Lower leg skin (tissue), 3 donors: Measurements from ENCODE around the gene ARHGEF4.

Experiments used
- POLR2A ChIP-seq, 2 donors: fragments of 450-650 bp; IDR thresholded peaks; one replicate each; pipeline ENCODE4 v1.6.1; 2016 to 2017; ENCODE audit warnings: antibody characterized with exemption in 2 of 2, mild to moderate bottlenecking in 1 of 2, moderate library complexity in 1 of 2
- TF ChIP-seq, protein P1 (sequence below), 3 donors: fragments of 450-650 bp; IDR thresholded peaks; one replicate each; pipeline ENCODE4 v1.5.1; 2016; ENCODE audit warnings: antibody characterized with exemption in 3 of 3, mild to moderate bottlenecking in 3 of 3, moderate library complexity in 2 of 3

DNA sequence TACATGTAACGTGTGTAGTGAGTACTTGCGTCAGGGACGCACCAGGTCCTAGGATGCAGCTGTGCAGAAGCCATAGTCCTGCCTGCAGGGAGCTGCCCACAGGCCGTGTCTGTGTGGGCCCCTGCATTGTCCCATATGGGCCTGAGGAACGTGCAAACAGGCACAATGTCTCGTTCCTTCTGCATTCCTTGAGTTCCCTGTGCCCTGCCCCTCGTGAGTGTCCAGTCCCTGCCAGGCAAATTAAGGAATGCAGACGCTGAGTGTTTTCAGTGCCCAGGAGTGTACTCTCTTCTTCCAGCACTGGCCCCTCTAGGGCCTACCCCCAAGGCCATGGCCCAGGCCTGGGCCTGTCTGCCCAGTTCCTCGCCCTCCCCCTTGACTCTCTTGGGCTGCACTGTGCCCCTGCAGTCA lies 194.7 kb downstream of the ARHGEF4 start:
- TF ChIP-seq POLR2A (IDR thresholded peaks at IDR 0.05), result no peak
- TF ChIP-seq, protein P1, sequence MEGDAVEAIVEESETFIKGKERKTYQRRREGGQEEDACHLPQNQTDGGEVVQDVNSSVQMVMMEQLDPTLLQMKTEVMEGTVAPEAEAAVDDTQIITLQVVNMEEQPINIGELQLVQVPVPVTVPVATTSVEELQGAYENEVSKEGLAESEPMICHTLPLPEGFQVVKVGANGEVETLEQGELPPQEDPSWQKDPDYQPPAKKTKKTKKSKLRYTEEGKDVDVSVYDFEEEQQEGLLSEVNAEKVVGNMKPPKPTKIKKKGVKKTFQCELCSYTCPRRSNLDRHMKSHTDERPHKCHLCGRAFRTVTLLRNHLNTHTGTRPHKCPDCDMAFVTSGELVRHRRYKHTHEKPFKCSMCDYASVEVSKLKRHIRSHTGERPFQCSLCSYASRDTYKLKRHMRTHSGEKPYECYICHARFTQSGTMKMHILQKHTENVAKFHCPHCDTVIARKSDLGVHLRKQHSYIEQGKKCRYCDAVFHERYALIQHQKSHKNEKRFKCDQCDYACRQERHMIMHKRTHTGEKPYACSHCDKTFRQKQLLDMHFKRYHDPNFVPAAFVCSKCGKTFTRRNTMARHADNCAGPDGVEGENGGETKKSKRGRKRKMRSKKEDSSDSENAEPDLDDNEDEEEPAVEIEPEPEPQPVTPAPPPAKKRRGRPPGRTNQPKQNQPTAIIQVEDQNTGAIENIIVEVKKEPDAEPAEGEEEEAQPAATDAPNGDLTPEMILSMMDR (IDR thresholded peaks at IDR 0.05), result no peak
